HepG2 (cell line): ENCODE results near the gene PRKCB.

ENCODE experiments used
- PCBP2 ChIP-seq: fragments of 200-400 bp; formaldehyde crosslinking; optimal IDR thresholded peaks from 2 replicates; pipeline ENCODE3; 2018; ENCODE audit warnings: low read length, low read depth; ENCODE audit not compliant: poor library complexity, severe bottlenecking
- TF ChIP-seq, protein P1 (sequence below): sonication (generic); formaldehyde crosslinking; IDR thresholded peaks from one replicate; pipeline ENCODE4 v1.5.1; 2020; ENCODE audit warnings: mild to moderate bottlenecking, missing genetic modification reagents; ENCODE audit errors: not compliant biosample characterization
- TF ChIP-seq, protein P2 (sequence below): sonication (generic); formaldehyde crosslinking; IDR thresholded peaks from 2 replicates; pipeline ENCODE4 v1.4.0; 2020; ENCODE audit warnings: missing genetic modification reagents, borderline replicate concordance

DNA sequence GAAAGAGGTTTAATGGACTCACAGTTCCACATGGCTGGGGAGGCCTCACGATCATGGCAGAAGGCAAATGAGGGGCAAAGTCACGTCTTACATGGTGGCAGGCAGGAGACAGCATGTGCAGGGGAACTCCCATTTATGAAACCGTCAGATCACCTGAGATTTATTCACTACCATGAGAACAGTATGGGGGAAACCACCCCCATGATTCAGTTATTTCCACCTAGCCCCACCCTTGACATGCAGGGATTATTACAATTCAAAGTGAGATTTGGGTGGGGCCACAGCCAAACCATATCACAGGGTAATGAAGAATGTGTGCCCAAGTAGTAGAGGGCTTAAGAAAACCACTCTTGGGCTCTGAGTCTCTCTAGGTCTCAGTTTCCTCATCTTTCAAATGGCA is 85.1 kb downstream of the PRKCB start:
- TF ChIP-seq, protein P1, sequence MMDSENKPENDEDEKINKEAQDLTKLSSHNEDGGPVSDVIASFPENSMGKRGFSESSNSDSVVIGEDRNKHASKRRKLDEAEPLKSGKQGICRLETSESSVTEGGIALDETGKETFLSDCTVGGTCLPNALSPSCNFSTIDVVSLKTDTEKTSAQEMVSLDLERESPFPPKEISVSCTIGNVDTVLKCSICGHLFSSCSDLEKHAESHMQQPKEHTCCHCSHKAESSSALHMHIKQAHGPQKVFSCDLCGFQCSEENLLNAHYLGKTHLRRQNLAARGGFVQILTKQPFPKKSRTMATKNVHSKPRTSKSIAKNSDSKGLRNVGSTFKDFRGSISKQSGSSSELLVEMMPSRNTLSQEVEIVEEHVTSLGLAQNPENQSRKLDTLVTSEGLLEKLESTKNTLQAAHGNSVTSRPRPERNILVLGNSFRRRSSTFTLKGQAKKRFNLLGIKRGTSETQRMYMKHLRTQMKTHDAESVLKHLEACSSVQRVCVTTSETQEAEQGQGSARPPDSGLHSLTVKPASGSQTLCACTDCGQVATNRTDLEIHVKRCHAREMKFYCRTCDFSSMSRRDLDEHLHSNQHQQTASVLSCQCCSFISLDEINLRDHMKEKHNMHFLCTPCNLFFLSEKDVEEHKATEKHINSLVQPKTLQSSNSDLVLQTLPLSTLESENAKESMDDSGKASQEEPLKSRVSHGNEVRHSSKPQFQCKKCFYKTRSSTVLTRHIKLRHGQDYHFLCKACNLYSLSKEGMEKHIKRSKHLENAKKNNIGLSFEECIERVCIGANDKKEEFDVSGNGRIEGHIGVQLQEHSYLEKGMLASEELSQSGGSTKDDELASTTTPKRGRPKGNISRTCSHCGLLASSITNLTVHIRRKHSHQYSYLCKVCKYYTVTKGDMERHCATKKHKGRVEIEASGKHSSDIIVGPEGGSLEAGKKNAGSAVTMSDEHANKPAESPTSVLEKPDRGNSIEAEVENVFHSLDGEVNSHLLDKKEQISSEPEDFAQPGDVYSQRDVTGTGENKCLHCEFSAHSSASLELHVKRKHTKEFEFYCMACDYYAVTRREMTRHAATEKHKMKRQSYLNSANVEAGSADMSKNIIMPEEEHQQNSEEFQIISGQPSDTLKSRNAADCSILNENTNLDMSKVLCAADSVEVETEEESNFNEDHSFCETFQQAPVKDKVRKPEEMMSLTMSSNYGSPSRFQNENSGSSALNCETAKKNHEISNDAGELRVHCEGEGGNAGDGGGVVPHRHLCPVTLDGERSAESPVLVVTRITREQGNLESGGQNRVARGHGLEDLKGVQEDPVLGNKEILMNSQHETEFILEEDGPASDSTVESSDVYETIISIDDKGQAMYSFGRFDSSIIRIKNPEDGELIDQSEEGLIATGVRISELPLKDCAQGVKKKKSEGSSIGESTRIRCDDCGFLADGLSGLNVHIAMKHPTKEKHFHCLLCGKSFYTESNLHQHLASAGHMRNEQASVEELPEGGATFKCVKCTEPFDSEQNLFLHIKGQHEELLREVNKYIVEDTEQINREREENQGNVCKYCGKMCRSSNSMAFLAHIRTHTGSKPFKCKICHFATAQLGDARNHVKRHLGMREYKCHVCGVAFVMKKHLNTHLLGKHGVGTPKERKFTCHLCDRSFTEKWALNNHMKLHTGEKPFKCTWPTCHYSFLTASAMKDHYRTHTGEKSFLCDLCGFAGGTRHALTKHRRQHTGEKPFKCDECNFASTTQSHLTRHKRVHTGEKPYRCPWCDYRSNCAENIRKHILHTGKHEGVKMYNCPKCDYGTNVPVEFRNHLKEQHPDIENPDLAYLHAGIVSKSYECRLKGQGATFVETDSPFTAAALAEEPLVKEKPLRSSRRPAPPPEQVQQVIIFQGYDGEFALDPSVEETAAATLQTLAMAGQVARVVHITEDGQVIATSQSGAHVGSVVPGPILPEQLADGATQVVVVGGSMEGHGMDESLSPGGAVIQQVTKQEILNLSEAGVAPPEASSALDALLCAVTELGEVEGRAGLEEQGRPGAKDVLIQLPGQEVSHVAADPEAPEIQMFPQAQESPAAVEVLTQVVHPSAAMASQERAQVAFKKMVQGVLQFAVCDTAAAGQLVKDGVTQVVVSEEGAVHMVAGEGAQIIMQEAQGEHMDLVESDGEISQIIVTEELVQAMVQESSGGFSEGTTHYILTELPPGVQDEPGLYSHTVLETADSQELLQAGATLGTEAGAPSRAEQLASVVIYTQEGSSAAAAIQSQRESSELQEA (CRISPR knock-in tag) = no peak
- no peak for TF ChIP-seq PCBP2
- TF ChIP-seq, protein P2, sequence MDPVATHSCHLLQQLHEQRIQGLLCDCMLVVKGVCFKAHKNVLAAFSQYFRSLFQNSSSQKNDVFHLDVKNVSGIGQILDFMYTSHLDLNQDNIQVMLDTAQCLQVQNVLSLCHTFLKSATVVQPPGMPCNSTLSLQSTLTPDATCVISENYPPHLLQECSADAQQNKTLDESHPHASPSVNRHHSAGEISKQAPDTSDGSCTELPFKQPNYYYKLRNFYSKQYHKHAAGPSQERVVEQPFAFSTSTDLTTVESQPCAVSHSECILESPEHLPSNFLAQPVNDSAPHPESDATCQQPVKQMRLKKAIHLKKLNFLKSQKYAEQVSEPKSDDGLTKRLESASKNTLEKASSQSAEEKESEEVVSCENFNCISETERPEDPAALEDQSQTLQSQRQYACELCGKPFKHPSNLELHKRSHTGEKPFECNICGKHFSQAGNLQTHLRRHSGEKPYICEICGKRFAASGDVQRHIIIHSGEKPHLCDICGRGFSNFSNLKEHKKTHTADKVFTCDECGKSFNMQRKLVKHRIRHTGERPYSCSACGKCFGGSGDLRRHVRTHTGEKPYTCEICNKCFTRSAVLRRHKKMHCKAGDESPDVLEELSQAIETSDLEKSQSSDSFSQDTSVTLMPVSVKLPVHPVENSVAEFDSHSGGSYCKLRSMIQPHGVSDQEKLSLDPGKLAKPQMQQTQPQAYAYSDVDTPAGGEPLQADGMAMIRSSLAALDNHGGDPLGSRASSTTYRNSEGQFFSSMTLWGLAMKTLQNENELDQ = no peak
